GM10248 (cell line): ENCODE data around the gene ZNF555.
"Not testable (repeated sequence)": the region's sequence is repeated elsewhere in the genome, so short reads cannot be mapped to it uniquely, and the experiment has no call there.

Experiments
- CTCF ChIA-PET: fragments of 300-600 bp; sonication (Branson Sonifier 250); formaldehyde crosslinking; extraction: SDS; loops from one replicate; lab custom pipeline; 2021; ENCODE audit warnings: antibody characterized with exemption; lab: Yijun Ruan, JAX
- POLR2A ChIA-PET: fragments of 350-650 bp; sonication (Branson Sonifier 250); formaldehyde crosslinking; extraction: SDS; loops from one replicate; lab custom pipeline; 2020; ENCODE audit warnings: antibody characterized with exemption; lab: Yijun Ruan, JAX
- DNase-seq: peaks from one replicate; pipeline ENCODE4 v3.0.0; 2012; ENCODE audit errors: extremely low spot score
- TF ChIP-seq, protein P1 (sequence below): IDR thresholded peaks from 2 replicates; pipeline ENCODE4 v1.5.1; 2012; ENCODE audit warnings: mild to moderate bottlenecking, low read depth; ENCODE audit errors: extremely low read depth, missing control alignments, control extremely low read depth

ZNF555 gene

DNA sequence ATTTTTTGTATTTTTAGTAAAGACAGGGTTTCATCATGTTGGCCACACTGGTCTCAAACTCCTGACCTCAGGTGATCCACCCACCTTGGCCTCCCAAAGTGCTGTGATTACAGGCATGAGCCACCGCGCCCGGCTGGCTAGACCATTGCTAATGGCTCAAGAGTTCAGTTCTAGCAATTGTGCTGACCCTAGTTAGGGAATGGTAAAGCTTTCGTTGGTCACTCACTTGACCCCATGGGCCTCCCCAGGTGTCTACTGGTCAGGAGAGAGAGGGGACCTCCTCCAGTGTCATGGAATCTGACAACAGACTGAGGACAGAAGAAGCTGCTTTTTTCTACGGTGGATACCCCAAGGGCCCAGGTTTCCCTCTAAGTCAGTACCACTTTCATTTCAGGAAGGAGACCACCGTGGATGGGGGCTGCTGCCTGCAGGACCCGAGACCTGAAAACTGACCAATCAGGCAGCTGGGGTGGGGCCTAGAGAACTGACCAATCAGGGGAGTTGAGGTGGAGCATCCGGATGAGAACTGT lies 25.3 kb downstream of the ZNF555 start:
- POLR2A ChIA-PET = interaction anchor here (0.6 kb wide), 1 partner anchor 168 kb away, joined by 3 read pairs; no protein-coding TSS in a partner anchor
- CTCF ChIA-PET = interaction anchor here (0.7 to 1.9 kb wide), 4 partner anchors 18 to 218 kb away, joined by 3 to 10 read pairs (median 4); no protein-coding TSS in a partner anchor
- TF ChIP-seq, protein P1, sequence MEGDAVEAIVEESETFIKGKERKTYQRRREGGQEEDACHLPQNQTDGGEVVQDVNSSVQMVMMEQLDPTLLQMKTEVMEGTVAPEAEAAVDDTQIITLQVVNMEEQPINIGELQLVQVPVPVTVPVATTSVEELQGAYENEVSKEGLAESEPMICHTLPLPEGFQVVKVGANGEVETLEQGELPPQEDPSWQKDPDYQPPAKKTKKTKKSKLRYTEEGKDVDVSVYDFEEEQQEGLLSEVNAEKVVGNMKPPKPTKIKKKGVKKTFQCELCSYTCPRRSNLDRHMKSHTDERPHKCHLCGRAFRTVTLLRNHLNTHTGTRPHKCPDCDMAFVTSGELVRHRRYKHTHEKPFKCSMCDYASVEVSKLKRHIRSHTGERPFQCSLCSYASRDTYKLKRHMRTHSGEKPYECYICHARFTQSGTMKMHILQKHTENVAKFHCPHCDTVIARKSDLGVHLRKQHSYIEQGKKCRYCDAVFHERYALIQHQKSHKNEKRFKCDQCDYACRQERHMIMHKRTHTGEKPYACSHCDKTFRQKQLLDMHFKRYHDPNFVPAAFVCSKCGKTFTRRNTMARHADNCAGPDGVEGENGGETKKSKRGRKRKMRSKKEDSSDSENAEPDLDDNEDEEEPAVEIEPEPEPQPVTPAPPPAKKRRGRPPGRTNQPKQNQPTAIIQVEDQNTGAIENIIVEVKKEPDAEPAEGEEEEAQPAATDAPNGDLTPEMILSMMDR = no peak
- no peak for DNase-seq

DNA sequence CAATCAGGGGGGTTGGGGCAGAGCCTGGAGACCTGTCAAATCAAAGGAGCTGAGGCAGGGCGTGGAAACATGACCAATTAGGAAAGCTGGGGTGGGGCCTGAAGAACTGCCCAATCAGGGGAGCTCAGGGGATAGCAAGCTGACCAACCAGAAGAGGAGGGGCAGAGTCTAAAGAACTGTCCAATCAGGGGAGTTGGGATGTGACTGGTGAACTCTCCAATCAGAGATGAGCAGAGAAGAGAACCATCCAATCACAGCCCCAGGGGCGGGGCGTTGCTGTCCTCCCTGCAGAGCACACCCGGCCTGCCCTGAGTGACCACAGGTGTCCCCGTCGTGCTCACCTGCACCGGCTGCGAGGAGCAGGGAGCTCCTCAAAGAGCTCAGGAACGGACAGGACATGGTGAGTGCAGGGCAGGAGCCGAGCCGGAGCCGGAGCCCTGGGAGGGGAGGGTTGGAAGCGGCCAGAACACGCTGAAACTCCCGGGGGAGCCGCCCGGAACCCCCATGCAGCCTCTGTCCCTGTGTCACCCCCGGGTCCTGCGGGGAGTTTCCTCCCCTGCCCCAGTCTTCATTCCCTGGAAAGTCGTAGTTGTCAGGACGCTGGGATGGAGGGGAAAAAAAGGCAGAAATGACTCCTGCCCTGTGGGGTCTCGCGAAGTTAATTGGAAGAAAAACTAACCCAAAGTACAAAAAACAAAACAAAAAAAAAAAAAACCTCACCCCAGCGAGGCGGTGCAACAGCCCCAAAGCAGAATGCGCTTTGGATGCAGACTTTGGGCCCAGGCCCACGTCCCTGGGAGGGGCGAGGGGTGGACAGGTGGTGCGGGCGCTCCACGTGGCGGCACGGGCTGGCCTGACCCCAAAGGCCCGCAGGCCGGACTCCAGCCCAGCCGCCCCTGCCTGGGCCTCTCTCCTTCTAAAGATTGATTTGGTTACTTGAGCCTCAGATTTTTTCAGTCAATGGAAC lies 26.0 kb downstream of the ZNF555 start, which contains the start of gene ZNF556:
TSS of gene ZNF556 (plus strand) at position 311 of the 967 bp plus-strand sequence. CDS start at position 398, 87 bp downstream.
- DNase-seq = no peak
- TF ChIP-seq, protein P1 = no peak
- ChIA-PET POLR2A (interaction anchor here (0.6 kb wide), 1 partner anchor 169 kb away, joined by 3 read pairs; no protein-coding TSS in a partner anchor), CTCF (interaction anchor here (0.7 to 1.9 kb wide), 3 partner anchors 19 to 219 kb away, joined by 3 to 10 read pairs (median 3); no protein-coding TSS in a partner anchor)

GRCh38 chr19:2869618-2870017 lies 28.3 kb downstream of the ZNF555 start:
- CTCF ChIA-PET = interaction anchor here (1.2 to 1.3 kb wide), 2 partner anchors 19 to 28 kb away, joined by 3 to 4 read pairs; partner anchors contain the start of gene ZNF555
- TF ChIP-seq, protein P1 = no peak
- DNase-seq = no peak
- POLR2A ChIA-PET = no interaction called here

- CTCF ChIA-PET = interaction anchor here (0.8 to 3.8 kb wide), 8 partner anchors 11 to 223 kb away, joined by 3 to 23 read pairs (median 4); no protein-coding TSS in a partner anchor
- POLR2A ChIA-PET = interaction anchor here (0.7 kb wide), 1 partner anchor 29 kb away, joined by 5 read pairs; the partner anchor contains the start of gene ZNF57
- not testable (repeated sequence) for DNase-seq
Measured at GRCh38 chr19:2872175-2872574, 30.9 kb downstream of the ZNF555 start.

DNA sequence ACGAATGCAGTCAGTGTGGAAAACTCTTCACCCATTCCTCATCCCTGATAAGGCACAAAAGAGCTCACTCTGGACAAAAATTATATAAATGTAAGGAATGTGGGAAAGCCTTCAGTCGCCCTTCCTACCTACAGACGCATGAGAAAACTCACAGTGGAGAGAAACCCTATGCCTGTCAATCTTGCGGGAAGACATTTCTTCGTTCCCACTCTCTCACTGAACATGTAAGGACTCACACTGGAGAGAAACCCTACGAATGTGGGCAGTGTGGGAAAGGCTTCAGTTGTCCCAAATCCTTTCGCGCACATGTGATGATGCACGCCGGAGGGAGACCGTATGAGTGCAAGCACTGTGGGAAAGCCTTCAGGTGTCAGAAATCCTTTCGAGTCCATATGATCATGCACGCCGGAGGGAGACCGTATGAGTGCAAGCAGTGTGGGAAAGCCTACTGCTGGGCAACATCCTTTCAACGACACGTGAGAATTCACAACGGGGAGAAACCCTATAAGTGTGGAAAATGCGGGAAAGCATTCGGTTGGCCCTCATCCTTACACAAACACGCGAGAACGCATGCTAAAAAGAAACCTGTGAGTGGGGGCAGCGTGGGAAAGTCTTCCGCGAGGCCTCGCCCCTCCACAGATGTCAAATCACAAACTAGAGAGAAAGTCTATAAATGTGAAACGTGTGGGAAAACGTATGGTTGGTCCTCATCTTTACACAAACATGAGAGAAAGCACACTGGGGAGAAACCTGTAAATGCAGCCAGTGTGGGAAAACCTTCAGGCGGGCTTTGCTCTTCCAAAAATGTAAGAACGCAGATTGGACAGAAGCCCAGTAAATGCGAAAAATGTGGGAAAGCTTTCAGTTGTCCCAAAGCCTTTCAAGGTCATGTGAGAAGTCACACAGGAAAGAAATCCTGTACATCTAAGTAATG lies 36.4 kb downstream of the ZNF555 start:
- TF ChIP-seq, protein P1 = no peak
- ChIA-PET CTCF (interaction anchor here (2.8 kb wide), 1 partner anchor 229 kb away, joined by 8 read pairs; no protein-coding TSS in a partner anchor), POLR2A (no interaction called here)
- no peak for DNase-seq

DNA sequence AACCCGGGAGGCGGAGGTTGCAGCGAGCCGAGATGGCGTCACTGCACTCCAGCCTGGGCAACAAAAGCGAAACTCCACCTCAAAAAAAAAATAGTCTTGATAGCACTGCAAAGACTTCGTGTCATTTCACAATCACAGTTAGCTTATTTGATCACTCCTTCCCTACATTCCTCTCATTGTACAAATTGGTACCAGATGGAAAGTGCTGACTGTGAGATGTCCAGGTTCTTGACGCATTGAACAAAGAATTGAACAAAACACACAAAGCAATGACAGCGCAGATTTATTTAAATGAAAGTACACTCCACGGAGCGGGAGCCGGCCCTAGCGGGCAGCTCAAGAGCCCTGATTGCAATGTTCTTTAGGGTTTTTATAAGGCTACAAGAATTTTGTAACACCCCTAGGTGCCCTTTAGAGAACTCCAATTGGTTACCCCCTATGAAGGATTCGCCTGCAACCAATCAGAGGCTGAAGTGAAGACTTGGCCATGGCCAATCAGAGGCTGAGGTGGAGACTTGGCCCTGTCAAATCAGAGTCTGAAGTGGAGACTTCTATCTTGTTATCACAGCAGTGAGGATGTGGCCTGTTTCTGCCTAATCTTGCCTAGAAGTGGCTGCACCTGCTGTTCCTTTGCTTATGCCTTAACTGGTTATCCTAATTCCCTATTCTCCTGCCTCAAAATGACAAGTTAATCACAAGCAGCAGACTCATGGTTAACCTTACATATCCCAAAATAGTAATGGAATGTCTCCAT lies 42.6 kb downstream of the ZNF555 start:
- ChIA-PET POLR2A (no interaction called here), CTCF (interaction anchor here (0.8 to 1.7 kb wide), 2 partner anchors 11 to 24 kb away, joined by 3 to 4 read pairs; no protein-coding TSS in a partner anchor)
- TF ChIP-seq, protein P1 = no peak
- DNase-seq = no peak
